Panc1 (cell line): Measurements from ENCODE around the gene FARS2.

Source experiments
- POLR2AphosphoS5 ChIP-seq: IDR thresholded peaks from 2 replicates; pipeline ENCODE4 v1.6.1; 2012; ENCODE audit warnings: mild to moderate bottlenecking, low read depth, low read length, moderate library complexity
- TCF7L2 ChIP-seq: IDR thresholded peaks from 2 replicates; pipeline ENCODE4 v1.6.1; 2011; ENCODE audit warnings: mild to moderate bottlenecking, low read depth, low read length, inconsistent platforms
- TF ChIP-seq, protein P1 (sequence below), 2 experiments: IDR thresholded peaks; 2 replicates each; pipeline ENCODE4 v1.6.1; 2011 to 2012; ENCODE audit warnings: low read depth in 2 of 2, control low read depth in 1 of 2, low read length in 1 of 2, mild to moderate bottlenecking in 1 of 2, moderate library complexity in 1 of 2; ENCODE audit not compliant: insufficient read depth in 1 of 2
- TF ChIP-seq, protein P2 (sequence below): fragments of 450-650 bp; IDR thresholded peaks from 2 replicates; pipeline ENCODE4 v1.5.1; 2017; ENCODE audit warnings: mild to moderate bottlenecking

DNA sequence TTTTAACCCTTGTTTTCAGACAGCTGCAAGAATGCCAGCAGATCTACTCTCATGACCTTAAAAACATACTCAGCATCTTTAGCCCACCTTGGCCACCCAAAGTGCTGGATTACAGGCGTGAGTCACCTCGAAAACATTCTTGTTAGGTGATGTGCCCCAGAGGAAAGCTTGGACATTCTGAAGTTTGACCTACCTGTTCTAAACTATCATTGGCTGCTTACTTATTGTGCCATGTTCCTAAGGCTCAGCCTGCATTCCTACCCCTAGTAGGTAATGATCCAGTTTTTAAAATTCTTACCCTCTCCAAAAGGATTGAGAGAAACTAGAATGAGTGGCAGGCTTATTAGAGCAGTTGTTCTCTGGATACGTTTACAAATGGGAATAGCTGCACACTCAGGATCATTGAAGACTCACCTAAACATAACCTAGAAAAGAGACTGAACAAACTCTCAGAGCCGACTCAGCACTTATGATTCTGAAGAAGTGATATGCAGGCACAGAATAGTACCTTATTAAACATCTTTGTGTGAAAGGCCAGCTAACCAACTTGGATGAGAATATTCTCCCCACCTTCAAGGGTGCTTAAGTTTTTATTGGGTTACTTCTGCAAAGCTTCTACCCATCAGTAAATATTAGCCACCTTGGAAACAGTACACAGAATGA, 383.3 kb downstream of the FARS2 start:
- TF ChIP-seq, protein P1, sequence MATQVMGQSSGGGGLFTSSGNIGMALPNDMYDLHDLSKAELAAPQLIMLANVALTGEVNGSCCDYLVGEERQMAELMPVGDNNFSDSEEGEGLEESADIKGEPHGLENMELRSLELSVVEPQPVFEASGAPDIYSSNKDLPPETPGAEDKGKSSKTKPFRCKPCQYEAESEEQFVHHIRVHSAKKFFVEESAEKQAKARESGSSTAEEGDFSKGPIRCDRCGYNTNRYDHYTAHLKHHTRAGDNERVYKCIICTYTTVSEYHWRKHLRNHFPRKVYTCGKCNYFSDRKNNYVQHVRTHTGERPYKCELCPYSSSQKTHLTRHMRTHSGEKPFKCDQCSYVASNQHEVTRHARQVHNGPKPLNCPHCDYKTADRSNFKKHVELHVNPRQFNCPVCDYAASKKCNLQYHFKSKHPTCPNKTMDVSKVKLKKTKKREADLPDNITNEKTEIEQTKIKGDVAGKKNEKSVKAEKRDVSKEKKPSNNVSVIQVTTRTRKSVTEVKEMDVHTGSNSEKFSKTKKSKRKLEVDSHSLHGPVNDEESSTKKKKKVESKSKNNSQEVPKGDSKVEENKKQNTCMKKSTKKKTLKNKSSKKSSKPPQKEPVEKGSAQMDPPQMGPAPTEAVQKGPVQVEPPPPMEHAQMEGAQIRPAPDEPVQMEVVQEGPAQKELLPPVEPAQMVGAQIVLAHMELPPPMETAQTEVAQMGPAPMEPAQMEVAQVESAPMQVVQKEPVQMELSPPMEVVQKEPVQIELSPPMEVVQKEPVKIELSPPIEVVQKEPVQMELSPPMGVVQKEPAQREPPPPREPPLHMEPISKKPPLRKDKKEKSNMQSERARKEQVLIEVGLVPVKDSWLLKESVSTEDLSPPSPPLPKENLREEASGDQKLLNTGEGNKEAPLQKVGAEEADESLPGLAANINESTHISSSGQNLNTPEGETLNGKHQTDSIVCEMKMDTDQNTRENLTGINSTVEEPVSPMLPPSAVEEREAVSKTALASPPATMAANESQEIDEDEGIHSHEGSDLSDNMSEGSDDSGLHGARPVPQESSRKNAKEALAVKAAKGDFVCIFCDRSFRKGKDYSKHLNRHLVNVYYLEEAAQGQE (IDR thresholded peaks at IDR 0.05; ENCODE audit: insufficient read depth in 1 of 2, low read depth in 2 of 2, low read length in 1 of 2), result no peak
- no peak for TF ChIP-seq POLR2AphosphoS5
- TF ChIP-seq, protein P2, sequence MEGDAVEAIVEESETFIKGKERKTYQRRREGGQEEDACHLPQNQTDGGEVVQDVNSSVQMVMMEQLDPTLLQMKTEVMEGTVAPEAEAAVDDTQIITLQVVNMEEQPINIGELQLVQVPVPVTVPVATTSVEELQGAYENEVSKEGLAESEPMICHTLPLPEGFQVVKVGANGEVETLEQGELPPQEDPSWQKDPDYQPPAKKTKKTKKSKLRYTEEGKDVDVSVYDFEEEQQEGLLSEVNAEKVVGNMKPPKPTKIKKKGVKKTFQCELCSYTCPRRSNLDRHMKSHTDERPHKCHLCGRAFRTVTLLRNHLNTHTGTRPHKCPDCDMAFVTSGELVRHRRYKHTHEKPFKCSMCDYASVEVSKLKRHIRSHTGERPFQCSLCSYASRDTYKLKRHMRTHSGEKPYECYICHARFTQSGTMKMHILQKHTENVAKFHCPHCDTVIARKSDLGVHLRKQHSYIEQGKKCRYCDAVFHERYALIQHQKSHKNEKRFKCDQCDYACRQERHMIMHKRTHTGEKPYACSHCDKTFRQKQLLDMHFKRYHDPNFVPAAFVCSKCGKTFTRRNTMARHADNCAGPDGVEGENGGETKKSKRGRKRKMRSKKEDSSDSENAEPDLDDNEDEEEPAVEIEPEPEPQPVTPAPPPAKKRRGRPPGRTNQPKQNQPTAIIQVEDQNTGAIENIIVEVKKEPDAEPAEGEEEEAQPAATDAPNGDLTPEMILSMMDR, result no peak
- no peak for TF ChIP-seq TCF7L2
